Posterior cingulate gyrus (tissue), 11 donors: ENCODE data around the gene TBC1D22A.

Experiments used
- DNase-seq, 10 donors: peaks; one replicate each; pipeline versions ENCODE4 v3.0.0 to v3.0.0-alpha.2; 2020 to 2021; ENCODE audit warnings: mixed read lengths in 3 of 10
- intact Hi-C: fragments of 100-400 bp; cut with DNase I; formaldehyde crosslinking; loops from one replicate; pipeline ENCODE4 v1.15.1; 2023

The TBC1D22A gene

DNA sequence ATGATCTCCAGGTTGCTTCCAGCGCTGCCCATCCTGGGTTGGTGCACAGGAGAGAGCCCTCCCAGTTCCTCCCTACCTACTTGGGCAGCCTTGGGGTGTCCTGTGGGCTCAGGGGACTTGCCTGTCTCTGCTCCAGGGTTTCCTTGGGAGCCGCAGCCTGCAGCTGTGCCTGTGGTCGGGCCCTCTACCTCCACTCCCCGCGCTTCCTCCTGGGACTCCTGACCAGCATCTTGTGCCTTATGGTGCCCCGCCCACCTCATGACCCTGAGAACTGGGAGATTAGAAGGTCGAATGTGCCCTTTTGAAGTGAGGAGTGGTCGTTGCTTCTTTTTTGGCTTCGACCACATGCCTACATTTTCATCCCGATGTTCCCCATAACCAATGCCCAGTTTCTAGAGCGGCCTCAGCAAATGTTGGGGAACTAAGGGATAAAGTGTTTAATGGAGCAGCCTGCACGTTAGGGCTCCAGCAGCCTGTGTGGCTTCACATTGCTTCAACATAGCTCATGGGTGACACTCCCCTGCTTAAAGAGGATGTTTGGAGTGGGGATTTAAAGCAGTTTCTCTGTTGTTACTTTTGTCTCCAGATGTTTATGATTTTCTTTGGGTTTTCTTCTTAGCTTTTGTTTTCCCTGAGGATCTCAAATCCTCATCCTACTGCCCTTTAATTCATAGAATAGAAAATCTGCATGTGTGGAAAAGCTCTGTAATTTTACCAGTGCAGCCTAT lies 248.8 kb downstream of the TBC1D22A start:
- DNase-seq: peak in 2 of 10 donors; percentile 14 to 64
- intact Hi-C loops: no loop called here

DNA sequence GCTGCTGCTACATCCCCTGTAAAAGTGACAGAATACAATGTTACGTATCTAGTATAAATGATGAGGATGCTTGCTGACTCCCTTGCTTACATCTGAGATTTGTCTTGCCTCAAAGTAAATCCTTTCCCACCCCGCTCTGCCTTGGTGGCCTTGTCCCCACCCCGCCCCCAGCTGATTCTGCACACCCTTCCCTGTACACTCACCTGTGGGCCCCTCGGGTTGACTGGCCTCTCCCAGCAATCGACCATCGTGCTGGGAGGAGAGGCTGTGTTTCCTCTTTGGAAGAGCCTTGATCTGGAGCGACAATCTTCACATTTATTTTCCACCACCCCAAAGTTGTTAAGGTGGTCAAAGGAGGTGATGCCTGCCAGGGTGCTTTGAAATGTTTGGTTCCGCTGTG lies 249.4 kb downstream of the TBC1D22A start:
- no peak for DNase-seq
- intact Hi-C loops: no loop called here

DNA sequence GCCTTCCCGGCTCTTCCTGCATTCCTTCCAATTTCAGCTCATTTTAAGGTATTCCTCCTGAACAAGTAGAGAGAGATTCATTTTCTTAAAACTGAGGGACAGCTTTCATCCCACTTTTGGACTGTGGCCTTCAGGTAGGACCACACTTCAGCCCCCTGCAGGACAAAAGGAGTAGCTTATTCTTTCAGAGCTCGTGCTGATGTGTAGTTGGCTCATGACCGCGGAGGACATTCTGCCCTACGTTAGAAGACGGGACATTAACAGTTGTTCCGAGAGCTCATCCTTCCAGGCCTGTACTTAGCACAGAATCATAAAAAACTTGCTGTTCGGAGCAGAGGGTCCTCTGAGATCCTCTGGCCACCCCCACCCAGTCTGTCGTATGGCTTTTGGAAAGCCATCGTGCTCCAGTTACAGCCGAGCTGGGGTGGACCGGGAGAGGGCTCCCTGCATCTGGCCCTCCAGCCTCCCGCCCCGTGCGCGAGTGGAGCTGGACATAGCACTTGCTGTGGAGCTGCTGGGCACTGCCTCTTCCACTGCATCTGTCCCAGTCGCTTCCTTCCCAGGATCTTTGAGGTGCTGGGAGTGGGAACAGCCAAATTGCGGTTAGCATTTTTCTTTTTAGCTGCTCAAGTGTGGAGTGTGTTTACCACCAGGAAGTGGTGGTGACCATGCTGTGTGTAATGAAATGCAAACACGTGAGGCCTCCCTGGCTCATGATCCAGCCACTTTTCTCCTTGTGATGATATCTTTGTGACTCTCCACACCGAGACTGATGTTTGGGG lies 250.3 kb downstream of the TBC1D22A start:
- DNase-seq: peak in 3 of 10 donors; percentile 14 to 70 (median 16)
- intact Hi-C loops: no loop called here

DNA sequence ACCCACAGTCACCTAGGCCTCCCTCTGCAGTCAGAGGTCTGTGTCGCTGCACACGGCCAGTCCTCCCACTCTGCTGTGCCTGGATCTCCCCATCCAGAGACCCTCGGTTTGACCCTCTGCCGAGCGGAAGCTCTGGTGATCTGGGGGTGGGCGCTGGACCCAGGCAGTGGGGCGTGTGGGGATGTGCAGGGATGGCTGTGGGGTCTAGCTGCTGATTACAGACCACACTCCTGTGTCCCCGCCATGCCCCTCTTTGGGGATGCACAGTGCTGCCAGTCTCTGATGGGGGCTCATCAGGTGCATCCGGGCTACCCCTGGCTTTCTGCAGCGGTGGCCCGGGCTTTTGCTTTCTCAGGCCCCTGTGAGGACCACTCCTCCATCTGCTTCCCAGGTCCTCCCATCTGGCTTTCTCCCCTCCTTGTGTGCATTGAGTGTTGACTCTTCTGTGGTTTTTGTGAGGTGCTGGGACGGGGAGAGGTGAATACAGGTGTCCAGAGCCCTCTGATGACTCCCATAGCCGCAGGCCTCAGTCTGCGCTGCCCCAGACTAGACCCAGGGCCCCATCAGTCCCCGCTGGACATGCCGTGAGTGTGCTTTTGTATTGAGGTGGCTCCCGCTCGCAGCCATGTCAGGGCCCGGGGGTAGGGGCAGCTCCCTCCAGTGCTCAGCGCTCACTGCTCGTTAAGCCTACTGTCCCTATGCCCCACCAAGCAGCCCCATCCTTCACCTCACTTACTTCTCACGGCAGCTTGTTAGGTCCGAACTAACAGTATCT lies 251.6 kb downstream of the TBC1D22A start:
- peak in 3 of 10 donors; percentile 4 to 64 (median 59) for DNase-seq
- intact Hi-C loops: no loop called here

DNA sequence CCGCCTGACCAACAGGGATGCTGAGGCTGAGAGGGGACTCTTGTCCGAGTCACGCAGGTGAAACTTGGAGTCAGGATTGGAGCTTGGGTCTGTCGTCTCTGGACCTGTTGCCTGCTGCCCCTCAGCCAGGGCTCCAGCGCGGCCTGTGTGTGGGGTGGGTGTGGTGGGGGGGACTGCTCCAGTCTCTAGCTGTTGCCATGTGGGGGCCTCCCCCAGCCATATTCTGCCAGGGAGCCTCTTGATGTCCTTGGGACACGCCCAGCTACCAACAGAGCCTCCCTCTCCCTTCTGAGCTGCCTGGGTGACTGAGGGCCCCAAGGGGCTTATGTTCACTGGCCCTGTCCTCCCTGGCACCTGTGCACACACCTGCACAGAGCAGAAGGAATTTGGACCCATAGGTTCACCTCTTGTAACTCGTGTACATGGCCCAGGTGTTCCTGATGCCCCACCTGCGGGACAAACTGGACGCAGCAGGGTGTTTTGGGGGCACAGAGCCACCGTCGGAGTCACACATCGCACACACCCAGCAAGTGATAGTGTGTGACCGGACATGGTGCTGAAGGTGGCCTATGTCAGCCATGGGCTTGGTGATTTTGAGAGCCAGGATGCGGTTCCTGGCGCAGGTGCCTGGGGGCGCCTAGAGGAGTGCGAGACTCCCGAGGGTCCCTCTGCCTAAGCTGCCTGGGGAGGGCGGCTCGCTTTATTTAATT lies 252.3 kb downstream of the TBC1D22A start:
- DNase-seq: peak in 1 of 10 donors; percentile 40
- intact Hi-C loops: no loop called here

DNA sequence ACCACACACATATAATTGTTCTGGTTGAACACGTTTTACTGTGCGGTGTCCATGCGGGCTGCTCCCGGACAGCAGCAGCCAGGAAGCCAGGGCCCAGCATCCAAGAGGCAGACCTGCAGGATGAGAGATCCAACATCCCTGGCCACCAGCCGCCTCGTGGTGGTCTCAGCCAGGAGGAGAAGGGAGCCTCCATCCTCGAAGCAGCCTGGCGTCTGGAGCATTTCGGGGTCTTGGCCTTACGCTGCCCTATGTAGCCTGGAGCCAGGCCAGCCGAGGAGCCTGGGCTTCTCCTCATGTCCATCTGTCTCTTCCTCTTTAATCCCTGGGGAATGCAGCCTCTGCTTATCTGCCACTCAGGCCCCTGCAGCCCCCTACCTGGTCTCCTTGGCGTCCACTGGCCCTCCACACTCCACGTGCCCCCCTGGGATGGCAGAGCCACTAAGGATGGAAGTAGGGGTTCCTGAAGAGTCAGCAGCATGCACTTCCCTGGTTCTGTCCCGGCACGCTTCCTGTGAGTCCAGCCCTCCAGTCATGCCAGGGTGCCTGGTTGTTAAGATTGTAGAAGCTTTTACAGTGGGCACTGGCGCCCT lies 253.2 kb downstream of the TBC1D22A start:
- DNase-seq: peak in 2 of 10 donors; percentile 54 to 73
- intact Hi-C loops: no loop called here

DNA sequence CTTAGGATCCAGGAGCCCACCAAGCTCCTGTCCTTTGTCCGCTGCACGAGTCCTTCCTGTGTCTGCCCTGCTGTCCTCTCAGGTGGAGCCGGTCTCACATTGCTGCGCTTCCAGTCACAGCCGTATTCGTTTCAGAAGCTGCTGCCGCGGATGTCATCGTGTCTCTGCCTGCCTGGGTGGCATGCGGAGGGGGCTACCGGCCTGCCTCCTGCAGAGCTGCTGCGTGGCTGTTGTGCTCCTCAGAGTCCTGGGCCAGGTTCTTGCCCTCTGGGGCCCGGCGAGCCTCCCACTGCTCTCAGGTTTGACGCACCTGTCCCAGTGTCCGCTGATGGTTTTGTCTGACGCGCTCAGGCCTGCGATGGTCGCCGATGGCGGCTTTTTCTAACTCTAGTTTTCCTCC lies 254.2 kb downstream of the TBC1D22A start:
- intact Hi-C loops: no loop called here
- DNase-seq: peak in 3 of 10 donors; percentile 15 to 81 (median 77)

DNA sequence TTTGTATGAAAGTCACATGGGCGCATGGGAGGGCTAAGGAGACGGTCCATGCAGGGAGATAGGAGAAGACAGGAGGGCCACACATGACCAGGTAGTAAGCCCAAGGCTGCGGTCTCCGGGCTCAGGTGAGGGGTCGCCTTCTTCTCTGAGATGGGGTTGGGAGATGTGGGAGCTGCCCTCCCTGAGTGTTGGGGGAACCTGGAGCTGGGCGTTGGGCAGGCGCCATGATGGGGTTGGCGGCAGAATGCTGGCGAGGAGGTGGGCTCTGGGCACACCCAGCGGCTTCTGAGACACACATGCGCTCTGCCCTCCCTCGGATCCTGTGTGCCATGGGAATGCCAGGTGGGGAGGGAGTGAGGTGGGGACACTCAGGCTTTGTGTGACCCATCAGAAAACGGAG lies 254.8 kb downstream of the TBC1D22A start:
- peak in 3 of 10 donors; percentile 11 to 78 (median 44) for DNase-seq
- intact Hi-C loops: no loop called here

DNA sequence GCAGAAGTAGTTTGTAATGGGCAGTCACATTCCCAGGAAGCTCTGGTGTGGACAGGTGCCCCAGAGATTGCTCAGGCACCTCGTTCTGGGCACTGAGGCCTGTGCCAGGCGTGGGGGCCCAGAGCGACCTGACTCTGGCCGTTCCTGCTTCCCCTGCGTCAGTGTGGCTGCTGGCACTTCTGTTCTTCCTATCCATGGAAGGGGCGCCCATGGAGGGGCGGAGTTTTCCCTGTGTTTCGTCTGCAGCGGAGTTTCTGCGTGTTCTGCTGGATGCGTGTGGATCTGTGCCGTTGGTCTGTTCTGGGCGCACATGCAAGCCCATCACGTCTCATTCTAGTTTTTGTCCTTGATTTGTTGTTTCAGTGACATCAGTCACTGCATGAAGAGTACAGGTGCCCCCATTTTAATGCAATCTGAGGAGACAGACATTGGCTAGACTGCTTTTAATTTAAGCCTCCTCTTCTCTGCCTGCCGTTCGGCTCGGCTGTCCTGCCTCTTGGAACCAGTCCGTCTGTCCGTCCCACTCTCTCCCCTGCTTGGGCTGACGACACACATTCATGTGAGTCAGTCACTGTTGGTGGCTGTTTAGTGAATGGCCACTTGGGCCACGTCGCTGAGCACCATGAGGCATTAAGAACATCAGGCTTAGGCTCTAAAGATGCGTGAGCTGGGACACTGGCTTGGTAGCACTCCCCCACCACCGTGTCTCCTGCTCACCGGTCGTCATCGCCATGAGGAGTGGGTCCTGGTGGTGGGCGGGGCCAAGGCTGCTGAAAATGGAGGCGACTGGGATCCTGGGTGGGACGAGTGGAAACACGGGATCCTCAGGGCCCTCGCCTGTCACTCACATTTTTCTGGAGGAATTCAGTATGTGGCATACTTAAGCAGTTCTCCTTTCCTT lies 255.8 kb downstream of the TBC1D22A start:
- DNase-seq: peak in 3 of 10 donors; percentile 20 to 82 (median 65)

DNA sequence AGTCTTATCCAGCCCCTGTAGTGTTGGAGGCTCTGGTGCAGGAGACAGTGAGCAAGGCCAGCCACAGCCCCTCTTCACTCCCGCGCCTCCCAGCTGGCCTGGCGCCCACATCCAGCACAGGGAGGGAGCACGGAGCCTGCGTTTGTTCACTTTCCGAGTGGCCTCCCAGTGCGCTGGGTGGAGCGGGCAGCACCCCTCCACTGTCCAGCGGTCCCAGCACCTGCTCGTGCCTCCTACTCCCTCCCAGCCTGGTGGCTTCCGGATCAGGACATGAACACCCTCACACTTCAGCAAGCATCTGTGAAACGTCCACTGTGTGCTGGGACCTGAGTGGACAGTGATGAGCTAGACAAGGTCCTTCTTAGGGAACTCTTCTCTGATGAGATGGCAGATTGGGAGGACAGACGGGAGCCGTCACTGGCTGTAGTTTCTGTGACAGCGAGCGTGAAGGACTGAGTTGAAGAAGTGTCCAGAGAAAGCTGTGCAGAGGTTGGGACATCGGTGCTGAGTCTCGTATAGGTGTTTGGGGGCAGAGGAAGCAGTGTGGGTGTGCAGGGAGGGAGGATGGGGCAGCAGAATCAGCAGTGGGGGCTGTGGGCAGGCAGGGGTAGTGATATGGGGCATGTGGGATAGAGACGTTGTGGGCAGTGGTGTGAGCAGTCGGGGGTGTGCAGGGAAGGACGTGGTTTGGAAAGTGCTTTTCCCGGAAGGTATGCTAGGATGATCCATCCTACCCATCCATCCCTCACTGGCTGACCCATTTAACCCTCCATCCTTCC lies 256.8 kb downstream of the TBC1D22A start:
- peak in 4 of 10 donors; percentile 20 to 83 (median 72) for DNase-seq
- intact Hi-C loops: no loop called here

More for the DNA sequence above, 255.8 kb downstream of the TBC1D22A start:
- intact Hi-C loops: no loop called here

DNA sequence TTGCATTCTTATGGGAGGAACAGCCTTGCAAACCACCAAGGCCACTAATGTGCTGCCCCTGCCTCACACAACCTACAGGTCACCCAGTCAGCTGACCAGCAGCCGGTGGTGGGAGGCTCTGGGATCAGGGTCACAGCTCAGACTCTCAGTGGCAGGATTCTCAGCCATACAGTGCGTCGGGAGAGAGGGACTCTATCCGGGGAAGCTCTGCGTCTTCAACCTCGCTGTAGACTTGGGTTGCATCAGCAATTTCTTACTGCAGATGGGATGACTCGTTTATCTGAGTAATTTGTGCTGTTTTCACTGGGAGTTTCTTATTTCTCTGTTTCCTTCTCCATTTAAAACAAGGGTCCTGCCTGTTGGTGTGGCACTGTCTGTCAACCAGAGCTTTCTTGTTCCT lies 257.7 kb downstream of the TBC1D22A start:
- intact Hi-C loops: no loop called here
- DNase-seq: peak in 3 of 10 donors; percentile 14 to 80 (median 17)

DNA sequence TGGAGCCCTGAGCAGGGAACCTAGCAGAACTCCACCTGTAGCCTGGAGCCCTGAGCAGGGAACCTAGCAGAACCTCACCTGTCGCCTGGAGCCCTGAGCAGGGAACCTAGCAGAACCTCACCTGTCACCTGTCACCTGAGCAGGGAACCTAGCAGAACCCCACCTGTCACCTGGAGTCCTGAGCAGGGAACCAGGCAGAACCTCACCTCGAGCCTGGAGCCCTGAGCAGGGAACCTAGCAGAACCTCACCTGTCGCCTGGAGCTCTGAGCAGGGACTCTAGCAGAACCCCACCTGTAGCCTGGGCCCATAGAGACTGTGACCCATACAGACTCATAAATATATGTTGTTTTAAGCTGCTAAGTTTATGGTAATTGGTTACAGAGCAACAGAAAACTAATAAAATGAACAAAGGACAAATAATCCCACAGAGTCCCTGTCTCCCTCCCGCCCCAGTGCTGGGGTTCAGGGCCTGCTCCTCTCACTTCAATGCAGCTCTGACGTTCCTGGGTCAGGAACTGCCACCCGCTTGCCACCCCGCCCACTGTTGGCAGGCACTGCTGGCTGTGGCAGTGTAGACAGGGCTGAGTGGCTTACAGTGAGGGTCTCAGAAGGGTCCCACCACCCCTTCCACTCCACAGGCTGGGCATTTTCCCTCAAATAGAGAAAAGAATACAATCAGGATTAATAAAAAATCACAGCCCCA lies 259.1 kb downstream of the TBC1D22A start:
- intact Hi-C loops: no loop called here
- DNase-seq: peak in 3 of 10 donors; percentile 13 to 84 (median 73)

DNA sequence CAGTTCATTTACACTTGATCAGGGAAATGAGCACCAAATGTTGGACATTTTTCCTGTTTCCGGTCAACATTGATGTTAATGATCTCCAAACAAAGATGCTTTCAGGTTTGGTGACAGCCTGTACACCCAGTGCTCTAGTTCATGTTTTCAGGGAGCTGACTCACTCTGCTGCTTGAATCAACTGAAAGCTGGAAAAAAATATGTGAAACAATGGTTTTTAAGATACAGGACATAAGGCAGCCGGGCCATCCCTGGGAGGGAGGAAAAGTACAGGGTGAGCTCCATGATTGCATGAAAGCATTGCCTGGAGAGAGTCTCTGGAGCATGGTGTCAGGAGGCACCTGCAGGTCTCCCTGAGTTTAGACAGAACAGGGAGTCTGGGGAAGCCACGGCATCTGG lies 259.6 kb downstream of the TBC1D22A start:
- intact Hi-C loops: no loop called here
- peak in 3 of 10 donors; percentile 18 to 75 (median 54) for DNase-seq

DNA sequence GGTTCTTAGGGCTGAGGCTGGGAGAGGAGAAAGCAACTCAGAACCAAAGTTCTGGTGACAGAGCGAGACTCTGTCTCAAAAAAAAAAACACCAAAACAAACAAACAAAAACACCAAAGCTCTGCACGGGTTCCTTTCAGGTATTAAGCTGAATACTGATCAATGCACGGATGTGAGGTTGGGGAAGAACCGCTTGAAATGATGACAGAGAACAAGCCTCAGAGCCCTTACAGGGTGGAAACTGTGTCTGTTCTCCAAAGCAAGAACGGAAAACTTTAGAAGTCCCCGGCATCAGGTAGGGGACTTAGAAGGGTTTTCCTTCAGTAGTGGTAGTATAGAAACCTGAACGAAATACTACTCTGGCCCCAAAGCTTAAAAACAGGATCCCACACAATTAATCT lies 260.0 kb downstream of the TBC1D22A start:
- no peak for DNase-seq
- intact Hi-C loops: no loop called here

DNA sequence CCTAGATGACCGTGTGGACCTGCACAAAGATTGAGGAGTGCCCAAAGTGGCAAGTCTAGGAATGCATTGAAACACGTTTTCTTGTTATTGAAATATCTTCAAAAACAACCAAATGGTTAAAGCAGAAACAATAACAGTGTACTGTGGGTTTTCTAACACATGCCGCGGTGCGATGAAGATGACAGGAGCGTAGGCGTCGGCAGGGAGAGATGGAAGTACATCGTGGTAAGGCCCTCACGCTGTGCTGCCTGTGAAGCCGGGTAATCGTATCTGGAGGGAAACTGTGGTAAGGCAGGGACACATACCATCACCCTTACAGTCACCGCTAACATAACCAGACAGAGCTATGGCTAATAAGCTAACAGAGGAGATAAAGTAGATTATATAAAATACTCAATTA lies 261.4 kb downstream of the TBC1D22A start:
- intact Hi-C loops: no loop called here

DNA sequence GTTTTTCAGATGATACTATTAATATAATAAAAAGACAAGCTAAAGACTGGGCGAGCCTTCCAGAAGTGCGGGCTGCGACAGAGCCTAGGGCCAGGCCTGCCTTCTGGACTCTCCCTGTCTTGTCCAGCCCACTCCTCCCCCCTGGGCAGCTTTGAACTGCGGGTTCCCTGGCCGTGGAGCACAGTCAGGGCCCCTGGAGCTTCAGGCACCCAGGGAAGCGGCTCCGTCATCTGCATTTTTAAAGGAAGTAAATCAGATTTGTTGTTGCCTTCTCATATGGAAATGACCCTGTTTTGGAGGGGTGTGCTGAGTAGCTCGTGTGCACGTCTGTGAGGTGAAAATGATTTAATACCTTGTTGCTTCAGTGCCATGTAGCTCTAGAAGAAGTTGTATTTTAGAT lies 265.3 kb downstream of the TBC1D22A start:
- DNase-seq: peak in 3 of 10 donors; percentile 7 to 80 (median 54)
- intact Hi-C loops: no loop called here

More for the DNA sequence above, 261.4 kb downstream of the TBC1D22A start:
- peak in 2 of 10 donors; percentile 10 to 55 for DNase-seq
